ENCODE results near the gene SPIN3. TPM values are rescaled to one million over a fixed set of nuclear protein-coding genes. Genes with fewer than 3 reads are reported as not detected.
"Not testable (repeated sequence)": the region's sequence is repeated elsewhere in the genome, so short reads cannot be mapped to it uniquely, and the experiment has no call there.

SPIN3 gene
- total and polyA plus RNA-seq, 8 donors: 4.7 to 10.8 (median 5.8) TPM

GRCh38 chrX:56968980-56969379, 26.4 kb downstream of the SPIN3 start:
- H3K9me3 ChIP-seq: no peaks in the 10 kb centered on the region
- H3K4me3 ChIP-seq: no peak overlapping the region
- intact Hi-C loops (cut with DNase I): no loop called here
- H3K36me3 ChIP-seq: no peaks in the 10 kb centered on the region
- no peak for TF ChIP-seq CTCF (IDR thresholded peaks at IDR 0.05)
- 65 to 82% methylated on average over 1 of the region's 1 CpG for WGBS, 2 donors
- H3K4me1 ChIP-seq: no peaks in the 10 kb centered on the region
- DNase-seq (no peak), ATAC-seq (no peak), FAIRE-seq (no peak)
- H3K27me3 ChIP-seq: peaks cover 0 to 8% (median 0%) of the 10 kb centered on the region in 4 donors
- no peak overlapping the region for H3K27ac ChIP-seq

DNA sequence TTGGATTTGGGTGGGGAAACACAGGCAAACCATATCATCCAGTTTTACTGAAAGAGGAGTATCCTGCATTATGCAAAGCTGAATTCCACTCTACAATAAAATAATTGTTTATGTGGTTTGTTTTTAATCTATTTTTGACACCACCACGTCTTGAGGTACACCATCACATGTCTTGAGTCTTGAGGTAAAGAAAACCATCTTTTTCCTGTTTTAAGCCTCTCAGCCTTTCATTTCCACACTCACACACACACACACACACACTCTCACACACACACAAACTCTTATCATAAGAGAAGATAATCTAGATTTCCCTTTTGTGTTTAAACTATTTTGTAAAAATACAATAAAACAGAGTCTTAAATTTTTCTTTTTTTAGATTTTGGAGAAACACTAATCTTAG, 32.0 kb downstream of the SPIN3 start:
- Histone ChIP-seq H3K4me1 (no peaks in the 10 kb centered on the region), H3K4me3 (no peak overlapping the region)
- FAIRE-seq: no peak

GRCh38 chrX:56947699-56948098, 47.6 kb downstream of the SPIN3 start:
- no peak for TF ChIP-seq CTCF (IDR thresholded peaks at IDR 0.05)
- 77 to 89% methylated on average over 3 of the region's 3 CpGs for WGBS, 2 donors
- ATAC-seq: no peak
- H3K4me1 ChIP-seq: no peaks in the 10 kb centered on the region
- DNase-seq: no peak
- intact Hi-C loops (cut with DNase I): no loop called here
- no peak overlapping the region for H3K4me3 ChIP-seq
- no peak for FAIRE-seq
- no peaks in the 10 kb centered on the region for H3K36me3 ChIP-seq
- no peaks in the 10 kb centered on the region for H3K9me3 ChIP-seq
- H3K27ac ChIP-seq: no peak overlapping the region
- no peaks in the 10 kb centered on the region for H3K27me3 ChIP-seq

More for the DNA sequence above, 32.0 kb downstream of the SPIN3 start:
- H3K9me3 ChIP-seq: no peaks in the 10 kb centered on the region
- DNase-seq (no peak), ATAC-seq (no peak)
- intact Hi-C loops (cut with DNase I): no loop called here
- no peak overlapping the region for H3K27ac ChIP-seq
- H3K36me3 ChIP-seq: no peaks in the 10 kb centered on the region
- WGBS, 2 donors: 59 to 86% methylated on average over 1 of the region's 1 CpG
- no peaks in the 10 kb centered on the region for H3K27me3 ChIP-seq
- TF ChIP-seq CTCF (IDR thresholded peaks at IDR 0.05): no peak

GRCh38 chrX:56946201-56946600, 49.1 kb downstream of the SPIN3 start:
- H3K9me3 ChIP-seq; H3K4me1 ChIP-seq; ATAC-seq; H3K27me3 ChIP-seq; H3K27ac ChIP-seq; H3K4me3 ChIP-seq; H3K36me3 ChIP-seq; FAIRE-seq; intact Hi-C loops (cut with DNase I): not testable (repeated sequence)
- WGBS, 2 donors: 5 to 19% methylated on average over 2 of the region's 2 CpGs
- DNase-seq: peak in 4 of 6 donors; percentile 27 to 78 (median 43)

DNA sequence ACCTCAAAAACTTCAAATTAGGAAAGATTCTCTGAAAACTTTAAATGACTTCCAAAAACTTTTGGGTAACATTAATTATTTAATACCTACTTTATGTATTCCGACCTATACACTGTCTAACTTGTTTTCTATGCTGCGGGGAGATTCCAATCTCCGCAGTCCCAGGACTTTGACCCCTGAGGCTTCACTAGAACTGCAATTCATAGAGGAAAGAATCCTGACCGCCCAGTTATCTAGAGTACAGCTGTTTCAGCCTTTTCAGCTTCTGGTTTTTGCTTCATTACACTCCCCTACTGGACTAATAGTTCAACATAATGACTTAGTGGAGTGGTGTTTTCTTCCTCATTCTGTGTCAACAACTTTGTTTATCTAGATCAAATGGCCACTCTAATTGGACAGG, 50.1 kb downstream of the SPIN3 start:
- H3K4me1 ChIP-seq; H3K4me3 ChIP-seq; H3K27me3 ChIP-seq; H3K27ac ChIP-seq; FAIRE-seq; H3K36me3 ChIP-seq; H3K9me3 ChIP-seq; intact Hi-C loops (cut with DNase I); DNase-seq; ATAC-seq: not testable (repeated sequence)
- 67 to 68% methylated on average over 4 of the region's 4 CpGs for WGBS, 2 donors

DNA sequence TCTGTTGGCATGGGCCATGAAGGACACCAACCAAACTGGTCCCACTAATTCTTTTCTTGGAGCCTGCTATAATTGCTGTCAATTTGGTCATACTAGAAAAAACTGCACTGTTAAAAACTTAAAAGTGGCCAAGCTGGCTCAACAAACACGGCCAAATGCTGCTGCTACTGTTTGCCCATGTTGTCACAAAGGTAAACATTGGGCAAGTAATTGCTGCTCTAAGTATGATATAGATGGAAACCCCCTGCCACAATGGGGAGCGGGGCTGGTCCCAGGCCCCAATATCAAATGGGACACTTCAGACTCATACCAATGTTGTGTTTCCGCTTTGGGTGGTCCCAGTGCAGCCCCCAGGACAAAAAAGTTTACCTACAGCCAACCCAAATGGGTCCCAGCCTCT, 52.1 kb downstream of the SPIN3 start:
- intact Hi-C loops (cut with DNase I): no loop called here
- Histone ChIP-seq H3K4me1 (no peaks in the 10 kb centered on the region), H3K9me3 (no peaks in the 10 kb centered on the region), H3K36me3 (no peaks in the 10 kb centered on the region), H3K4me3 (no peak overlapping the region), H3K27ac (no peak overlapping the region), H3K27me3 (no peaks in the 10 kb centered on the region)
- no peak for FAIRE-seq
- no peak for DNase-seq
- WGBS, 2 donors: 54 to 57% methylated on average over 3 of the region's 3 CpGs
- TF ChIP-seq CTCF (IDR thresholded peaks at IDR 0.05): no peak
- ATAC-seq: no peak

Other genes with a start within 250 kb of the SPIN3 start
- 1 to 10 TPM; 3.1 to 6.6 (median 3.9) TPM for gene SPIN2B, start 126.0 kb upstream of the SPIN3 start, total RNA-seq
- gene SPIN2B, start 126.0 kb upstream of the SPIN3 start, polyA plus RNA-seq: 1 to 10 TPM; 5.8 to 8.7 TPM
- under 1 TPM; 0.13 to 0.41 (median 0.19) TPM for gene SPIN2A, start 141.9 kb upstream of the SPIN3 start, total RNA-seq
- under 1 TPM; 0.68 to 0.70 TPM for gene SPIN2A, start 141.9 kb upstream of the SPIN3 start, polyA plus RNA-seq

Measured in pancreas (tissue), 10 donors.